Cardiac muscle cell (in vitro differentiated cells and primary cell): ENCODE data around the gene LDB2. TPM values are rescaled to one million over a fixed set of nuclear protein-coding genes. Genes with fewer than 3 reads are reported as not detected.
A peak's percentile ranks its signal among the peaks of the same experiment; 100 is the strongest.

Source experiments
- DNase-seq, 2 donors: peaks; one replicate each; pipeline versions ENCODE4 v3.0.0 to v3.0.0-alpha.2; 2010 to 2017; ENCODE audit warnings: low read depth in 1 of 2, low spot score in 1 of 2
- H3K27ac ChIP-seq: fragments of 200-600 bp; sonication (generic); 2 replicates; pipeline ENCODE4 v1.5.1; 2016
- H3K27me3 ChIP-seq: fragments of 200-600 bp; sonication (generic); 2 replicates; pipeline ENCODE4 v1.6.0; 2016; ENCODE audit warnings: control low read depth
- H3K36me3 ChIP-seq: fragments of 200-600 bp; sonication (generic); 2 replicates; pipeline ENCODE4 v1.5.1; 2016; ENCODE audit warnings: control low read depth
- H3K4me1 ChIP-seq: fragments of 200-600 bp; sonication (generic); 2 replicates; pipeline ENCODE4 v1.8.1; 2017; ENCODE audit warnings: low read depth, mild to moderate bottlenecking, mixed run types
- H3K4me3 ChIP-seq: fragments of 200-600 bp; sonication (generic); 2 replicates; pipeline ENCODE4 v1.5.1; 2016; ENCODE audit warnings: mild to moderate bottlenecking
- H3K9me3 ChIP-seq: fragments of 200-600 bp; sonication (generic); 2 replicates; pipeline ENCODE4 v1.5.1; 2017; ENCODE audit warnings: low read depth, mild to moderate bottlenecking, control low read depth
- polyA plus RNA-seq: library from polyadenylated mRNA; unstranded; fragments of >200 nt; fragmentation: Nextera tagmentation; extraction: Ambion mirVana; gene quantifications from 2 replicates; pipeline ENCODE4 v1.2.1, GENCODE V29; 2016
- total RNA-seq: library from RNA; depleted of rRNA; stranded (reverse); fragments of >200 nt; gene quantifications from 2 replicates; pipeline ENCODE4 v1.2.3, GENCODE V29; 2016
- TF ChIP-seq, protein P1 (sequence below): IDR thresholded peaks from 2 replicates; pipeline ENCODE4 v1.5.1; 2012; ENCODE audit warnings: low read depth, mild to moderate bottlenecking, low read length

LDB2 gene
- total and polyA plus RNA-seq, 2 experiments from 2014 or later: 10.4 to 12.4 TPM

GRCh38 chr4:16757080-16757521 is 141.3 kb downstream of the LDB2 start:
- Histone ChIP-seq H3K9me3 (no peaks in the 10 kb centered on the region), H3K27ac (no peak overlapping the region), H3K27me3 (no peaks in the 10 kb centered on the region), H3K4me3 (no peak overlapping the region), H3K36me3 (no peaks in the 10 kb centered on the region), H3K4me1 (peaks cover 5% of the 10 kb centered on the region)
- TF ChIP-seq, protein P1, sequence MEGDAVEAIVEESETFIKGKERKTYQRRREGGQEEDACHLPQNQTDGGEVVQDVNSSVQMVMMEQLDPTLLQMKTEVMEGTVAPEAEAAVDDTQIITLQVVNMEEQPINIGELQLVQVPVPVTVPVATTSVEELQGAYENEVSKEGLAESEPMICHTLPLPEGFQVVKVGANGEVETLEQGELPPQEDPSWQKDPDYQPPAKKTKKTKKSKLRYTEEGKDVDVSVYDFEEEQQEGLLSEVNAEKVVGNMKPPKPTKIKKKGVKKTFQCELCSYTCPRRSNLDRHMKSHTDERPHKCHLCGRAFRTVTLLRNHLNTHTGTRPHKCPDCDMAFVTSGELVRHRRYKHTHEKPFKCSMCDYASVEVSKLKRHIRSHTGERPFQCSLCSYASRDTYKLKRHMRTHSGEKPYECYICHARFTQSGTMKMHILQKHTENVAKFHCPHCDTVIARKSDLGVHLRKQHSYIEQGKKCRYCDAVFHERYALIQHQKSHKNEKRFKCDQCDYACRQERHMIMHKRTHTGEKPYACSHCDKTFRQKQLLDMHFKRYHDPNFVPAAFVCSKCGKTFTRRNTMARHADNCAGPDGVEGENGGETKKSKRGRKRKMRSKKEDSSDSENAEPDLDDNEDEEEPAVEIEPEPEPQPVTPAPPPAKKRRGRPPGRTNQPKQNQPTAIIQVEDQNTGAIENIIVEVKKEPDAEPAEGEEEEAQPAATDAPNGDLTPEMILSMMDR: no peak
- DNase-seq: peak in 1 of 2 donors; percentile 38

GRCh38 chr4:16754104-16754503 is 144.3 kb downstream of the LDB2 start:
- TF ChIP-seq, protein P1: no peak
- Histone ChIP-seq H3K27me3 (no peaks in the 10 kb centered on the region), H3K27ac (no peak overlapping the region), H3K36me3 (no peaks in the 10 kb centered on the region), H3K4me1 (peaks cover 5% of the 10 kb centered on the region), H3K4me3 (no peak overlapping the region), H3K9me3 (no peaks in the 10 kb centered on the region)
- DNase-seq: no peak

GRCh38 chr4:16752150-16752549 is 146.3 kb downstream of the LDB2 start:
- no peaks in the 10 kb centered on the region for H3K9me3 ChIP-seq
- no peaks in the 10 kb centered on the region for H3K36me3 ChIP-seq
- TF ChIP-seq, protein P1: peak; percentile 48
- peak in 1 of 2 donors; percentile 57 for DNase-seq
- no peaks in the 10 kb centered on the region for H3K4me1 ChIP-seq
- H3K4me3 ChIP-seq: no peak overlapping the region
- H3K27ac ChIP-seq: no peak overlapping the region
- H3K27me3 ChIP-seq: no peaks in the 10 kb centered on the region

DNA sequence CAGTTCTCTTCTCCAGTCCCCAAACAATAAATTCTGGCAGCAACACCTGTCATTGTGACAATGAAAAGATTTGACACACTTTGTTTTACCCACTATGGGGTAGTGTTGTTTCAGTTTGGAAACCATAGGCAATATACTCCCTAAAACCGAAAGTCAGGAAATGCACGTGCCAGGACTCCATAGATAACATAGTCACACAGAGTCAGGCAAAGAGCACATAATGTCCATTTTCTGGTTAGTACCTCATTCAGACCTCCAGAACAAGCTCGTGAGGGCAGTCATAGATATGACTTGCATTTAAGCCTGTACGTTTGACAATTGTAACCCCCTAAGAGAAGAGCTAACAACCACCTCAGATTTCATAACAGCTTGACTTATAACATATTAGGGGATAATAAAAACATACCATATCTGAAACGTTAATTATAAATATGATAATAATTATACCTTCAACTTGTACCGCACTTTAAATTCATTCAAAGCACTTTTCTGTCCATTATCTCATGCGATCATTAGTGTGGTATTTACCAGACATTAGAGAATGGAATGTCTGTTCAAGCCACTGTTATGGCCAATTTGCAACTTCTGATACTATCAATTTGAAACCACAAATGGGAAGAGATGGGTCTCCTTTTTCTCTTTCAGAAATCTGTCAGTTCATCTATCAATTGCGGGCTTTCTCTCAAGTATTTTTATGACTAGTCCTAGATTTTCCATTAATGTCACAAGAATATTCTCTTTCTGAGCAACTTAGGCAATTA is 147.4 kb downstream of the LDB2 start:
- TF ChIP-seq, protein P1: no peak
- Histone ChIP-seq H3K27me3 (no peaks in the 10 kb centered on the region), H3K4me3 (no peak overlapping the region), H3K36me3 (no peaks in the 10 kb centered on the region), H3K9me3 (no peaks in the 10 kb centered on the region), H3K27ac (no peak overlapping the region), H3K4me1 (no peaks in the 10 kb centered on the region)
- peak in 1 of 2 donors; percentile 31 for DNase-seq

DNA sequence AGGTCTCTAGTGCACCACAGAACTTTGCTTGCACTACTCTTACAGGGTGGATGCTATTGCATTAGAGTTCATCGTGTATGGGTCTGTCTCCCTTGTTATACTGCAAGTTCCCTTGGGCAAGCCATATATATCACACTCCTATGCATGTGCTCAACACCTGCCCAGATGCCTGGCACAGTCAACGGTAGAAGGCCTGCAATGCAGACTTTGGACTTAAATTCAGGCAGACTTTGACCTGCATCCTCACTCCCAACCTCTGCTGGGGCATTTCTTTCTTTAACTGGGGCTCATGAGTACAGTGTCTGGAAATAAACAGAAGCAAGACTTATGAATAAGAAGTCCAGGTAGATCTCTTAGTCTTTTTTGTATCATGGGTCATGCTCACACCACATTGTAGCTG is 148.2 kb downstream of the LDB2 start:
- no peak for DNase-seq

More for the DNA sequence above, 148.2 kb downstream of the LDB2 start:
- Histone ChIP-seq H3K4me3 (no peak overlapping the region), H3K9me3 (no peaks in the 10 kb centered on the region), H3K4me1 (no peaks in the 10 kb centered on the region), H3K27ac (no peak overlapping the region), H3K27me3 (no peaks in the 10 kb centered on the region), H3K36me3 (no peaks in the 10 kb centered on the region)
- TF ChIP-seq, protein P1: no peak
